Skin epidermis (tissue), 12 donors: ENCODE measurements around the gene AMD1.
"Not testable (repeated sequence)": the region's sequence is repeated elsewhere in the genome, so short reads cannot be mapped to it uniquely, and the experiment has no call there.

Source experiments
- H3K27ac ChIP-seq, 21 experiments: fragments of 200-600 bp; sonication (generic) in 11 of 21; one replicate each; pipeline ENCODE4 v1.5.0; 2020; ENCODE audit warnings: mild to moderate bottlenecking in 3 of 21, inconsistent platforms in 2 of 21, moderate library complexity in 2 of 21
- H3K4me3 ChIP-seq, 7 experiments: fragments of 200-600 bp; sonication (generic) in 2 of 7; one replicate each; pipeline ENCODE4 v1.5.0; 2020; ENCODE audit warnings: inconsistent platforms in 2 of 7, mild to moderate bottlenecking in 2 of 7, moderate library complexity in 1 of 7

The AMD1 gene

GRCh38 chr6:110906273-110906672 is 31.7 kb downstream of the AMD1 start:
- not testable (repeated sequence) for H3K4me3 ChIP-seq, H3K27ac ChIP-seq

DNA sequence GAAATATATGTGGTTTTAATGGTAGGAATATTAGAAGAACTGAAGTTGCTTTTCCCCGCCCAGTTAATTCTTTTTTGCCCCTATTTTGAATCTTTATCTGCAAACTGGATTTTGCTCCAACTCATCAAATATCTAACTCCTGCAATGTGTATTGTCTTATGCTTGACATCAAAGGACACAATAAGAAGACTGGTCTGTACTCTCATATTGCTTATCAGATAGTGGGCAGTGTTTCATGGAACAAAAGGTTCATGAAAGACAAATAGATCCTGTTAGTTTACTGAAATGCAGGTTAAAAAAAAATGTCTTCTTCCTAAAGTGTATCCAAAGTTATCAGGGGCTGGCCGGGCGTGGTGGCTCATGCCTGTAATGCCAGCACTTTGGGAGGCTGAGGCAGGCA is 56.2 kb downstream of the AMD1 start:
- Histone ChIP-seq H3K27ac (no peak overlapping the region), H3K4me3 (no peak overlapping the region)

GRCh38 chr6:110933912-110934311 is 59.3 kb downstream of the AMD1 start:
- no peak overlapping the region for H3K4me3 ChIP-seq
- no peak overlapping the region for H3K27ac ChIP-seq

GRCh38 chr6:110934381-110934898 is 59.9 kb downstream of the AMD1 start:
- H3K4me3 ChIP-seq: no peak overlapping the region
- no peak overlapping the region for H3K27ac ChIP-seq

GRCh38 chr6:110935171-110935570 is 60.6 kb downstream of the AMD1 start:
- H3K4me3 ChIP-seq: no peak overlapping the region
- H3K27ac ChIP-seq: no peak overlapping the region

- no peak overlapping the region for H3K4me3 ChIP-seq
Measured at GRCh38 chr6:110938171-110938570, 63.6 kb downstream of the AMD1 start.

GRCh38 chr6:110939429-110940200 is 65.0 kb downstream of the AMD1 start:
- no peak overlapping the region for H3K27ac ChIP-seq
- H3K4me3 ChIP-seq: no peak overlapping the region

More at GRCh38 chr6:110938171-110938570, 63.6 kb downstream of the AMD1 start:
- no peak overlapping the region for H3K27ac ChIP-seq

GRCh38 chr6:110944681-110945151 is 70.1 kb downstream of the AMD1 start:
- no peak overlapping the region for H3K4me3 ChIP-seq
- H3K27ac ChIP-seq: peak overlapping the region in 5 of 21 experiments; percentile 24 to 50 (median 43)
